ENCODE measurements around the gene SYNRG.

Gene SYNRG

GRCh38 chr17:37568350-37569053 lies 40.7 kb downstream of the SYNRG start:
- TF ChIP-seq TAF1 (IDR thresholded peaks at IDR 0.05; ENCODE audit: low read depth) (no peak), USF1 (IDR thresholded peaks at IDR 0.05) (no peak)

- TF ChIP-seq MAX (IDR thresholded peaks at IDR 0.05) (no peak), REST (IDR thresholded peaks at IDR 0.05; ENCODE audit: low read depth) (no peak), CREB1 (IDR thresholded peaks at IDR 0.05; ENCODE audit: low read depth) (no peak), EP300 (IDR thresholded peaks at IDR 0.05; ENCODE audit: borderline replicate concordance) (no peak), RAD21 (IDR thresholded peaks at IDR 0.05; ENCODE audit: low read depth) (no peak)
Observed at GRCh38 chr17:37567538-37567937, 41.7 kb downstream of the SYNRG start.

- TF ChIP-seq RAD21 (IDR thresholded peaks at IDR 0.05; ENCODE audit: low read depth): no peak
- no peak for TF ChIP-seq REST (IDR thresholded peaks at IDR 0.05; ENCODE audit: low read depth)
- TF ChIP-seq CEBPB (IDR thresholded peaks at IDR 0.05): no peak
- no peak for TF ChIP-seq EP300 (IDR thresholded peaks at IDR 0.05; ENCODE audit: borderline replicate concordance)
- no peak for TF ChIP-seq MAX (IDR thresholded peaks at IDR 0.05)
- no peak for TF ChIP-seq YY1 (IDR thresholded peaks at IDR 0.05; ENCODE audit: low read depth)
- no peak for TF ChIP-seq NFIC (IDR thresholded peaks at IDR 0.05)
Observed at GRCh38 chr17:37567137-37567536, 42.1 kb downstream of the SYNRG start.

GRCh38 chr17:37564252-37564651 lies 45.0 kb downstream of the SYNRG start:
- TF ChIP-seq TEAD4 (IDR thresholded peaks at IDR 0.05) (no peak), YY1 (IDR thresholded peaks at IDR 0.05; ENCODE audit: low read depth) (no peak), EGR1 (IDR thresholded peaks at IDR 0.05) (no peak), RAD21 (IDR thresholded peaks at IDR 0.05; ENCODE audit: low read depth) (no peak), CREB1 (IDR thresholded peaks at IDR 0.05; ENCODE audit: low read depth) (no peak), EP300 (IDR thresholded peaks at IDR 0.05; ENCODE audit: borderline replicate concordance) (no peak), FOXM1 (IDR thresholded peaks at IDR 0.05; ENCODE audit: borderline replicate concordance, low read depth) (no peak), CEBPB (IDR thresholded peaks at IDR 0.05) (no peak), USF1 (IDR thresholded peaks at IDR 0.05) (no peak), ZBTB7A (IDR thresholded peaks at IDR 0.05; ENCODE audit: low read depth) (no peak), NFIC (IDR thresholded peaks at IDR 0.05) (no peak), MAX (IDR thresholded peaks at IDR 0.05) (no peak), TCF12 (IDR thresholded peaks at IDR 0.05; ENCODE audit: low read depth) (no peak), REST (IDR thresholded peaks at IDR 0.05; ENCODE audit: low read depth) (no peak), TAF1 (IDR thresholded peaks at IDR 0.05; ENCODE audit: low read depth) (no peak)
